GM18867 (cell line): Measurements from ENCODE around the gene SIAH3.
A peak's percentile ranks its signal among the peaks of the same experiment; 100 is the strongest.

Source experiments
- ATAC-seq: cut with Tn5 transposase; IDR thresholded peaks from one replicate; pipeline ENCODE4 v1.9.1; 2021; ENCODE audit warnings: mild to moderate bottlenecking, moderate library complexity; ENCODE audit not compliant: unreplicated experiment

The SIAH3 gene

DNA sequence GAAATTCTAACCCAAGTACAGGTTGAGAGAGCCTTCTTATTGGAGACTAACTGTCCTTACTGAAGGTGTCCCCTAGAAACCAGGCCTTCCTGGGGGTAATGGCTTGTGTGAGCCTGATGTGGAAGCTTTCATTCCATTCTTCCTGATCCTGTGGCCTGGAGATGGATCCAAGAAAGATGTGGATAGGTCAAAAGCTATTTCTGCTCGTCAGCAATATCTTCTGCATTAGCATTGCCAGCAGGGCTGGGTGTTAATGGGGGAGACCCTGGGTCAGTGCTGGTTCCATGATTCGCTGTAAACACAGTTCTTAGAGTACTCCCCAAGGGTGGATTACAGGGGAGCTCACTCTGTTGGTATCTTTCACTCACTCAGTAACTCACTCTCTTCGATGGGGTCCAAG is 106.6 kb downstream of the SIAH3 start:
- ATAC-seq, result no peak

DNA sequence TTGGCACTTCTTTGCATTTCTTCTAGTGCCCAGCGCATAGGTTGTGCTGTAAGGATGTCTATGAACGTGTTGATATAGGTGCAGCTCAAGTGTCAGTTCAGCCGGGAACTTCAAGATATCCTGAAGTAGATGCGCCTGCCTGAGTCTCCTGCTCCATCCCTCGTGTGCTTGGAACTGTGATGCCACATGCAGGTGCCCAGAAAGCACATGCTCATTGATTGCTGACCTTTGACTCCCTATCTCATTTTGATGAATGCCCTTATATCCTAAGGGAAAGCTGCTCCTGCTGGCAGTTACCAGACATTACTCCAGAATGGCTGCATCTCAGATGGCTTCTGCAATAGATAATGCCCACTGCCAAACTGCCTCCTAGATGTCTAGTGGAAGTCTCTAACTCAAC is 108.6 kb downstream of the SIAH3 start:
- no peak for ATAC-seq

DNA sequence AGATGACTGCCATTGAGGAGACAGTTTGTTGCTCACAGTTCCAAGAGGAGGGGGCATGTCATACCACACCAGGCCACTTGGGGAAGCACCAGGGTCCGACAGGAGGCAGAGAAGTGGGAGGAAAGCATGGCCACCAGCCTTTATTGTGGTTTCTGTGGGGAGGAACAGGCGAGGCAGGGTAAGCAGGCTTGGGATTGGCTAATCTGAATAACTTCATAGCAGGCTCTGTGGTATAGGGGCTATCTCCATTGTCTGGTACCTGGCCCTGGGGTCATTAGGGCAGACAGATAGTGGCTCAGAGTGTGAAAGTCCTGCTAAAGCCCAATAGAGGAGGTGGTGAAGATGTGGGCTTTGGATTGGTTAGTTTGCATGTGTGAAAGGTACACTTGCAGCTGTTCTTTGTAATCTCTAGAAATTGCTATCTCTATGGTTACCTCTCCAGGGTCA is 114.0 kb downstream of the SIAH3 start:
- no peak for ATAC-seq

DNA sequence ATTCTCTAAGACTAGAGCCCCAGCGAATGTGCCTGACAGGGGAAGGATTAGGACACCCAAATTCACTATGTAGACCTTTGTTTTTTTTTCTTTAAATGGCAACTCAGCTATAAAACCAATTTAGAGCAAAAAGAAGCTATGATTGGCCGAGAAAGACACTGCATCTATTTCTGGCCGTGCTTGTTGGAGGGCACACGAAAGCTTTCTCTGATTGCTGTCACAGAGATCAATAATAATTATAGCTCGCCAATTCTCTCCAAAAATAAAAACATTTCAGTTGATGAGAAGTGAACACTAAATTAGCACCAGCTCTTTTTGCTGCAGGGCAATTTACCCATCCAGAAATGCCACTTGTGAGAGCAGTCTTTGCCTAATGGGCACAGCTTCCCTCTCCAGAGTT is 118.2 kb downstream of the SIAH3 start:
- ATAC-seq, result no peak

DNA sequence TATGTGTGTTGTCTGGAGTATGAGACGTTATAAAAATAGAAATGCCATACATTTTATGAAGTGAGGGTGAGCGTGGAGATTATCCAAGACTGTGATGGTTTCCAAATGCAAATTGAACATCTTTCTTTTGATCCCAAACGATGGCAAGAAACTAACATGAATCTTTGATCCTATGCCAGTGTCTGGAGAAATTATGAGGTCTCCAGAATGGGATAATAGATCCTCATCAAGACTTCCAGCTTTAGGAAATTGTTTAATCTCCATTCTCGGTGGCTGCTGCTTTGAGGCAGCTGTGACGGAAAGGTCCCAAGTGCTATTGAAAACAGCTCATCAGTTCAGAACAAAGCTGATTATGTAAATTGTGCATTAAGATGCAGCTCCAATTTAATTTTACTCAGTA is 118.6 kb downstream of the SIAH3 start:
- no peak for ATAC-seq

DNA sequence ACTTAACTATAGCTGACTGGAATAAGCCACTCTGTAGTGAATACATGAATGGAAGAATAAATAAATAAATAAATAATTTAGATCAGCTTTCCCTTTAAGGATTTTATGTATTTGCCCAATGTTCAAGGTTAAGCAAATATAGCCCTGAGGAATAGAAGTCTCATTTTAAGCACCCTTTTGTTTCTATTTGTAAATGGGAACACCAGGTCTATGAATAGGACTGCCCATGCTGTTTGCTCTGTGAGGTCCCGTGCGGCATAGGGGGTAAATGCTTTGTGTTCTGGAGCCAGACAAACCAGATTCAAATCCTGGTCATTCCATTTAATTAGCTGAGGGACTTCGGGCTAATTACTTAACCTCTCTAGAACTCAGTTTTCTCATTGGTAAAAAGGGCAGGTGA is 120.1 kb downstream of the SIAH3 start:
- no peak for ATAC-seq

DNA sequence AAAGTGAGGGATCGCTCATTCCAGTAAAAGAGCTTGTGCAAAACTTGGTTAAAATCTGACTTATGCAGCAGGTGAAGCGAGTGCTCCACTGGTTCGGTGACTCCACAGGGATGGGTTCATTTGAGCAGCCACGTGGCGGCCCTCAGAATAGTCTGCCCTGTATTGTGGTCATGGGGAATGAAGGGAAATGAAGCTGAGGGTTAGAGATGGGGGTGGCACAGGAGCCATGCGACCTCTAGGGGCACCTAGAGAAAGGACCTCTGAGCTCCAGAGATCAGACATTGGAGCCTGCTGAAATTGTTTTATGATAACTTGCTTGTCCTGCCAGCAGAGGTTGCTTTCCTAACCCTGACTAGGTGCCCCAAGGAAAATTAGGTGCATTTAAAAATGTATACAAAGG is 122.8 kb downstream of the SIAH3 start:
- ATAC-seq, result peak; percentile 60
